Smooth muscle cell of the brain vasculature (primary cell): ENCODE measurements around the gene MAP3K12.
"Not testable (repeated sequence)": the region's sequence is repeated elsewhere in the genome, so short reads cannot be mapped to it uniquely, and the experiment has no call there.

Experiments used
- DNase-seq: peaks from one replicate; pipeline ENCODE4 v3.0.0-alpha.2; 2012; ENCODE audit warnings: low read depth, low spot score

Gene MAP3K12

GRCh38 chr12:53499266-53500141 lies at the start of gene MAP3K12:
Gene MAP3K12, minus strand, starts transcription at chr12:53499458. Its CDS starts 12,067 bp downstream, at chr12:53487391.
- DNase-seq: no peak

- DNase-seq: not testable (repeated sequence)
Measured at GRCh38 chr12:53548354-53548753, 49.1 kb upstream of the MAP3K12 start.

- DNase-seq: peak; percentile 45
Measured at GRCh38 chr12:53543539-53543938, 44.3 kb upstream of the MAP3K12 start.

GRCh38 chr12:53539526-53539925 lies 40.3 kb upstream of the MAP3K12 start:
- DNase-seq: no peak

GRCh38 chr12:53538209-53538689 lies 39.0 kb upstream of the MAP3K12 start:
- no peak for DNase-seq

- DNase-seq: no peak
Measured at GRCh38 chr12:53536962-53537361, 37.7 kb upstream of the MAP3K12 start.

- DNase-seq: no peak
Measured at GRCh38 chr12:53533471-53533870, 34.2 kb upstream of the MAP3K12 start.

- no peak for DNase-seq
Measured at GRCh38 chr12:53532524-53533445, 33.5 kb upstream of the MAP3K12 start.

GRCh38 chr12:53532021-53532420 lies 32.8 kb upstream of the MAP3K12 start:
- DNase-seq: no peak

- no peak for DNase-seq
Measured at GRCh38 chr12:53530920-53531319, 31.7 kb upstream of the MAP3K12 start.

GRCh38 chr12:53530061-53530460 lies 30.8 kb upstream of the MAP3K12 start:
- no peak for DNase-seq

GRCh38 chr12:53524476-53524875 lies 25.2 kb upstream of the MAP3K12 start:
- DNase-seq: no peak

GRCh38 chr12:53523131-53523530 lies 23.9 kb upstream of the MAP3K12 start:
- no peak for DNase-seq

- DNase-seq: no peak
Measured at GRCh38 chr12:53518381-53518780, 19.1 kb upstream of the MAP3K12 start.

- no peak for DNase-seq
Measured at GRCh38 chr12:53516758-53517455, 17.6 kb upstream of the MAP3K12 start.

- DNase-seq: no peak
Measured at GRCh38 chr12:53515291-53515680, 16.0 kb upstream of the MAP3K12 start.

- DNase-seq: no peak
Measured at GRCh38 chr12:53514628-53515290, 15.5 kb upstream of the MAP3K12 start.

GRCh38 chr12:53513712-53514410 lies 14.6 kb upstream of the MAP3K12 start:
- no peak for DNase-seq

GRCh38 chr12:53510181-53510812 lies 11.0 kb upstream of the MAP3K12 start:
- DNase-seq: no peak
